ENCODE data around the gene TRMU. TPM values are rescaled to one million over a fixed set of nuclear protein-coding genes. Genes with fewer than 3 reads are reported as not detected.

Gene TRMU
- total and polyA plus RNA-seq, 5 donors = 31.5 to 48.7 (median 40.2) TPM

GRCh38 chr22:46379066-46379930 is 43.8 kb downstream of the TRMU start:
- 78% methylated on average over 29 of the region's 29 CpGs for WGBS
- no peak for ATAC-seq
- Histone ChIP-seq H3K4me1 (ENCODE audit: control insufficient read depth, insufficient read depth, low read length) (no peaks in the 10 kb centered on the region), H3K9me3 (ENCODE audit: control insufficient read depth, low read length) (no peaks in the 10 kb centered on the region), H3K27ac (ENCODE audit: low read length) (no peak overlapping the region), H3K4me3 (ENCODE audit: low read length) (no peak overlapping the region), H3K27me3 (ENCODE audit: control insufficient read depth, insufficient read depth) (no peaks in the 10 kb centered on the region)
- intact Hi-C loops (cut with DNase I) = no loop called here
- DNase-seq = peak in 1 of 3 donors; percentile 40

DNA sequence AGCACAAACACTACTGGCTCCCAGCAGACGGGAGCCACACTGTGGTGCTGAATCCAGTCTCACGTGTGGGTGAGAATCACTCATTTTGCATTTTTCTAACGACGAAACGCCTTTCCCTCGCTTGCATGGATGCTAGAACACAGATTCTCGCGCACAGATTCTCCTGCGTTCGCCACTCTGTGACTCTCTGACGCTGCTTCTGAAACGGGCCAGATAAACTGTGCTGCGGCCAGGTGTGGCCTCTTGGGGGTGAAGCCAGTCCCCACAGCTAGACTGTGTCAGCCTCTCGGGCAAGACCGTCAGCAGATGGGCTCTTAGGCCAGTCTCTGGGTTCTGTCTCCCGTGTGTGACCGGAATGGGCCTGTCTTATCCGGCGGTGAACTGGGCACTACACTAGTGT is 44.6 kb downstream of the TRMU start:
- no peaks in the 10 kb centered on the region for H3K9me3 ChIP-seq (ENCODE audit: control insufficient read depth, low read length)
- 78% methylated on average over 19 of the region's 19 CpGs for WGBS
- no peak for ATAC-seq
- no peaks in the 10 kb centered on the region for H3K4me1 ChIP-seq (ENCODE audit: control insufficient read depth, insufficient read depth, low read length)
- no peak overlapping the region for H3K4me3 ChIP-seq (ENCODE audit: low read length)
- H3K27ac ChIP-seq (ENCODE audit: low read length) = no peak overlapping the region
- peak in 1 of 3 donors; percentile 33 for DNase-seq
- H3K27me3 ChIP-seq (ENCODE audit: control insufficient read depth, insufficient read depth) = no peaks in the 10 kb centered on the region
- intact Hi-C loops (cut with DNase I) = no loop called here

GRCh38 chr22:46380581-46380980 is 45.1 kb downstream of the TRMU start:
- intact Hi-C loops (cut with DNase I) = no loop called here
- Histone ChIP-seq H3K4me3 (ENCODE audit: low read length) (no peak overlapping the region), H3K9me3 (ENCODE audit: control insufficient read depth, low read length) (no peaks in the 10 kb centered on the region), H3K27me3 (ENCODE audit: control insufficient read depth, insufficient read depth) (no peaks in the 10 kb centered on the region), H3K4me1 (ENCODE audit: control insufficient read depth, insufficient read depth, low read length) (no peaks in the 10 kb centered on the region), H3K27ac (ENCODE audit: low read length) (no peak overlapping the region)
- DNase-seq = peak in 1 of 3 donors; percentile 18
- ATAC-seq = no peak
- WGBS = 91% methylated on average over 17 of the region's 17 CpGs

GRCh38 chr22:46381142-46381541 is 45.6 kb downstream of the TRMU start:
- H3K4me1 ChIP-seq (ENCODE audit: control insufficient read depth, insufficient read depth, low read length) = no peaks in the 10 kb centered on the region
- H3K27me3 ChIP-seq (ENCODE audit: control insufficient read depth, insufficient read depth) = no peaks in the 10 kb centered on the region
- intact Hi-C loops (cut with DNase I) = no loop called here
- H3K27ac ChIP-seq (ENCODE audit: low read length) = no peak overlapping the region
- no peaks in the 10 kb centered on the region for H3K9me3 ChIP-seq (ENCODE audit: control insufficient read depth, low read length)
- DNase-seq = peak in 1 of 3 donors; percentile 6
- no peak overlapping the region for H3K4me3 ChIP-seq (ENCODE audit: low read length)
- no peak for ATAC-seq
- 54% methylated on average over 5 of the region's 5 CpGs for WGBS

DNA sequence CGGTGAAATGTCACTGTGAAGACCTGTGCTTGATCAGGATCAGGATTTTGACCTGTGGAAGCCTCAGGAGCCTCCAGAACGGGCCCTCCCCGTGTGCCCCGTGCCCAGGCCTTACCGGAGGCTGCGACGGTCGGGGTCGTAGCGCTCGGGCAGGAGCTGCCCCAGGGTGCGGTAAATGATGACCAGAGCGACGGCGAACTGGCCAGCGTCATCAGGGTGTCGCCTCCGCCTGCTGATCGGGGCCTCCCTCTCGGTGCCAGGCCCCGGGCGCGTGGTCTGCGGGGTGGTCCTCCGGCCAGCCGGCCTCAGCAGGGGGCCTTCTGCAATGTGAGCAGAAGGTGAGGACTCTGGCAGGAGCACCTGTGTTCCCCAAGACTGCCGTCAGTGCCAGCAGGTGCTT is 46.2 kb downstream of the TRMU start:
- intact Hi-C loops (cut with DNase I) = no loop called here
- H3K27me3 ChIP-seq (ENCODE audit: control insufficient read depth, insufficient read depth) = no peaks in the 10 kb centered on the region
- H3K9me3 ChIP-seq (ENCODE audit: control insufficient read depth, low read length) = no peaks in the 10 kb centered on the region
- 95% methylated on average over 27 of the region's 27 CpGs for WGBS
- DNase-seq = peak in 1 of 3 donors; percentile 24
- H3K4me3 ChIP-seq (ENCODE audit: low read length) = no peak overlapping the region
- no peaks in the 10 kb centered on the region for H3K4me1 ChIP-seq (ENCODE audit: control insufficient read depth, insufficient read depth, low read length)
- ATAC-seq = no peak
- no peak overlapping the region for H3K27ac ChIP-seq (ENCODE audit: low read length)

GRCh38 chr22:46382524-46382923 is 47.0 kb downstream of the TRMU start:
- H3K4me3 ChIP-seq (ENCODE audit: low read length) = no peak overlapping the region
- intact Hi-C loops (cut with DNase I) = no loop called here
- ATAC-seq (no peak), DNase-seq (peak in 1 of 3 donors; percentile 11)
- 89% methylated on average over 15 of the region's 15 CpGs for WGBS
- no peaks in the 10 kb centered on the region for H3K4me1 ChIP-seq (ENCODE audit: control insufficient read depth, insufficient read depth, low read length)
- no peaks in the 10 kb centered on the region for H3K9me3 ChIP-seq (ENCODE audit: control insufficient read depth, low read length)
- no peak overlapping the region for H3K27ac ChIP-seq (ENCODE audit: low read length)
- no peaks in the 10 kb centered on the region for H3K27me3 ChIP-seq (ENCODE audit: control insufficient read depth, insufficient read depth)

- no peaks in the 10 kb centered on the region for H3K27me3 ChIP-seq (ENCODE audit: control insufficient read depth, insufficient read depth)
- 94% methylated on average over 27 of the region's 27 CpGs for WGBS
- intact Hi-C loops (cut with DNase I) = no loop called here
- H3K9me3 ChIP-seq (ENCODE audit: control insufficient read depth, low read length) = no peaks in the 10 kb centered on the region
- no peaks in the 10 kb centered on the region for H3K4me1 ChIP-seq (ENCODE audit: control insufficient read depth, insufficient read depth, low read length)
- ATAC-seq (no peak), DNase-seq (peak in 1 of 3 donors; percentile 37)
- H3K27ac ChIP-seq (ENCODE audit: low read length) = no peak overlapping the region
- H3K4me3 ChIP-seq (ENCODE audit: low read length) = no peak overlapping the region
Observed at GRCh38 chr22:46386312-46386711, 50.8 kb downstream of the TRMU start.

- Histone ChIP-seq H3K9me3 (ENCODE audit: control insufficient read depth, low read length) (no peaks in the 10 kb centered on the region), H3K4me1 (ENCODE audit: control insufficient read depth, insufficient read depth, low read length) (no peaks in the 10 kb centered on the region), H3K27me3 (ENCODE audit: control insufficient read depth, insufficient read depth) (no peaks in the 10 kb centered on the region), H3K27ac (ENCODE audit: low read length) (no peak overlapping the region), H3K4me3 (ENCODE audit: low read length) (no peak overlapping the region)
- DNase-seq = no peak
- ATAC-seq = no peak
- intact Hi-C loops (cut with DNase I) = no loop called here
- 91% methylated on average over 11 of the region's 11 CpGs for WGBS
Observed at GRCh38 chr22:46387748-46388147, 52.2 kb downstream of the TRMU start.

DNA sequence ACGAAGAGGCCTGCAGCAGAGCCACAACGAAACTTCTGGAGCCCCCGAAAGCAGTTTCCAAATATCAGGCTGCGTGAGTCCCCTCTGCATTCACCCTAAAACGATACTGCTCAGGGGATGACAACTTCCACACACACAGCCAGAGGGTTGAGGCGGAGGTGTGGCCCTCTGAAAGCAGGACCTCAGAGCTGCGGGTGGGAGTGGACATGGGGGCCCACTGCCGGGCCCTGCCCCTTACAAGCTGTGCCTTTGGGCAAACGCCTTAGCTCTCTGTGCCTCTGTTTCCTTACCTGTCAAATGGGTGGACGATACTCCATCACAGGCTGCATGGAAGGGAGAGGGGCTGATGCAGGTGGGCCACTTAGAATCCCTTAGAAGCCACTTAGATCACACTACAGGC is 53.1 kb downstream of the TRMU start:
- intact Hi-C loops (cut with DNase I) = no loop called here
- H3K4me3 ChIP-seq (ENCODE audit: low read length) = no peak overlapping the region
- H3K4me1 ChIP-seq (ENCODE audit: control insufficient read depth, insufficient read depth, low read length) = no peaks in the 10 kb centered on the region
- no peaks in the 10 kb centered on the region for H3K9me3 ChIP-seq (ENCODE audit: control insufficient read depth, low read length)
- no peak overlapping the region for H3K27ac ChIP-seq (ENCODE audit: low read length)
- no peaks in the 10 kb centered on the region for H3K27me3 ChIP-seq (ENCODE audit: control insufficient read depth, insufficient read depth)
- 85% methylated on average over 10 of the region's 10 CpGs for WGBS
- DNase-seq (no peak), ATAC-seq (no peak)

GRCh38 chr22:46389081-46389480 is 53.6 kb downstream of the TRMU start:
- intact Hi-C loops (cut with DNase I) = no loop called here
- Histone ChIP-seq H3K9me3 (ENCODE audit: control insufficient read depth, low read length) (no peaks in the 10 kb centered on the region), H3K27ac (ENCODE audit: low read length) (no peak overlapping the region), H3K27me3 (ENCODE audit: control insufficient read depth, insufficient read depth) (no peaks in the 10 kb centered on the region), H3K4me3 (ENCODE audit: low read length) (no peak overlapping the region), H3K4me1 (ENCODE audit: control insufficient read depth, insufficient read depth, low read length) (no peaks in the 10 kb centered on the region)
- DNase-seq = no peak
- WGBS = 91% methylated on average over 30 of the region's 30 CpGs
- no peak for ATAC-seq

DNA sequence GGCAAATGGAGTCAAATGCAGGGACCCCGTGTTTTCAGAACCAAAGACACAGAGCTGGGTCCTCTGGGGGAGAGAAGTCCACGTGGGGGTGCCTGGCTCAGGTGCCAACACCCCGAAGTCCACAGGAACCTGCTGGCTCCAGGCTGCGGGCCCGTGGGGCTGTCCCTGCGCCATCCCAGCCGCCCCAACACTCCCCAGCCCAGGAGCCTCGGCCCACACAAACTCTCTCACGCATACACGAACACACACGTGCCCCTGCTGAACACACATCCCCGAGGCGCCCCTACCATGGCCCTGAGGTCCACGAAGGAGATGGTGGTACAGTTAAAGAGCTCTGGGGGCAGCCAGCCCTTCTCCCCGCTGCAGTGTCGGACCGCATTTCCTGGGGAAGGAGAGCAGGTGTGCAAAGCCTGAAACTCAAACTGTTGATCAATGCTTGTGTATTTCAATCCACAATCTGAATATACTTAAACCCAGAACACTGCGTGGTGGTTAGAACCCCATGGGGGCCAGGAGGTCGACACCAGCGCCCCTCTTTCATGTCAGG is 54.7 kb downstream of the TRMU start:
- Histone ChIP-seq H3K27me3 (ENCODE audit: control insufficient read depth, insufficient read depth) (no peaks in the 10 kb centered on the region), H3K27ac (ENCODE audit: low read length) (no peak overlapping the region), H3K4me1 (ENCODE audit: control insufficient read depth, insufficient read depth, low read length) (no peaks in the 10 kb centered on the region), H3K9me3 (ENCODE audit: control insufficient read depth, low read length) (no peaks in the 10 kb centered on the region), H3K4me3 (ENCODE audit: low read length) (no peak overlapping the region)
- 63% methylated on average over 20 of the region's 20 CpGs for WGBS
- peak in 1 of 3 donors; percentile 41 for DNase-seq
- ATAC-seq = peak in 1 of 2 donors; percentile 6
- intact Hi-C loops (cut with DNase I) = no loop called here
